ENCODE measurements around the gene NAV2.

DNA sequence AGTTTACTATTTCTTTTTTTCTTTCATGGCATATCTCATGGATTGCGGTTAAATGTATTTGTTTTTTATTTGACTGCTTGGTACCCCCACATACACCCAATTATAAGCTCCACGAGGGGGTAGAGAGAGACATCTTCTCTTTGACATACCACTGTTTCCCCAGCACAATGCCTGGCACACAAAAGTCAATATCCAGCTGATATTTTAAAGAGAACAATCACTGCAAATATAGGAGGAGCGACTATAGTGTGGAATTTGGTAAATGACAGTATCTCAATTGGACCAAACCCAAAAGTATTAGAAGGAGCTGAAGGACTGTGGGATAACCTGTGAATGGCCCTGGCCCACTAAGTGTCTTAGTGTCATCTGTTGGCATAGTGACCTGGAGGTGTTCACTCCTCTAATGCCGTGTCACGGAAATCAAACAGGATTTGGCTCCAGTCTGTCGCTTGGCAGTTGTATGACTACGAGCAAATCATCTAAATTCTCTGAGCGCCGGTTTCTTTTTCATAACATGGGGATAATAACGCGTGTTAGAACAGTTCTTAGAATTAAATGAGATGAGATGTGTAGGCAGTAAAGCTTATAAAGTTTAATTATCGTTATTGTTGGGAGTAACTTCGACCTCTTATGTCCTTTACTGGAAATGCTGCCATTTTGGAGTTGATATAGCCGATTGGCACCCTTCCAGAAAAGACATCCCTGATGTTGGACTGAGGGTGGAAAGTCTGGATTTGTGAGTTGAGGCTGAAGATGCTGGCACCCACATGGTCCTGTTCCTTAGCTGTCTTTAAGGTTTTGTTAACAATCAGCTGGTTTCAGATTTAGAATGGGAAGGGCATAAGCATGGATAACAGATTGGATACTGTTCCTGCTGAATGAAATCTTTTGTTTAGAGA, 303.1 kb downstream of the NAV2 start:
- no peak for TF ChIP-seq CTCF (IDR thresholded peaks at IDR 0.05; ENCODE audit: borderline replicate concordance, extremely low read depth, low read length, poor library complexity, severe bottlenecking)
- TF ChIP-seq EZH2 (IDR thresholded peaks at IDR 0.05; ENCODE audit: borderline replicate concordance, low read depth, low read length, severe bottlenecking), result no peak

Data from DND-41 (cell line).